HG03095 (cell line): ENCODE data around the gene LENG9.

Experiments used
- ATAC-seq: cut with Tn5 transposase; IDR thresholded peaks from one replicate; pipeline ENCODE4 v1.9.1; 2021; ENCODE audit warnings: moderate library complexity; ENCODE audit not compliant: unreplicated experiment

LENG9 gene

GRCh38 chr19:54444737-54445136 is 18.8 kb downstream of the LENG9 start:
- no peak for ATAC-seq

DNA sequence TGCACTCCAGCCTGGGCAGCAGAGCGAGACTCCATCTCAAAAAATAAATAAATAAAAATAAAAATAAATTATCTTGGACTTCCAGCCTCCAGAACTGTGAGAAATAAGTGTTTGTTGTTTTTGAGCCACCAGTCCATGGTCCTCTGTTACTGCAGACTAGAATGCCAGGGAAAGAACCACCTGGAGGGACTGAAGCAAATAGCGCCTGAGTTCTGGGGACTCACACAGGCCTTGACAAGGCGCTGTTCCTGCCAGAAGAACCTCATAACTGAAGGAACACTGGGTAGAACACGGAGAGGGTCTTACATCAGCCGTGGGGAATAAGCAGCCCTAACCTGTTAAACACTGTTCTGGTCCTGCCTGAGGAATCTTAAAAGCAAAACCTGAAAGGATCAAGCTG is 22.9 kb downstream of the LENG9 start:
- no peak for ATAC-seq

GRCh38 chr19:54439174-54439851 is 24.3 kb downstream of the LENG9 start:
- no peak for ATAC-seq

DNA sequence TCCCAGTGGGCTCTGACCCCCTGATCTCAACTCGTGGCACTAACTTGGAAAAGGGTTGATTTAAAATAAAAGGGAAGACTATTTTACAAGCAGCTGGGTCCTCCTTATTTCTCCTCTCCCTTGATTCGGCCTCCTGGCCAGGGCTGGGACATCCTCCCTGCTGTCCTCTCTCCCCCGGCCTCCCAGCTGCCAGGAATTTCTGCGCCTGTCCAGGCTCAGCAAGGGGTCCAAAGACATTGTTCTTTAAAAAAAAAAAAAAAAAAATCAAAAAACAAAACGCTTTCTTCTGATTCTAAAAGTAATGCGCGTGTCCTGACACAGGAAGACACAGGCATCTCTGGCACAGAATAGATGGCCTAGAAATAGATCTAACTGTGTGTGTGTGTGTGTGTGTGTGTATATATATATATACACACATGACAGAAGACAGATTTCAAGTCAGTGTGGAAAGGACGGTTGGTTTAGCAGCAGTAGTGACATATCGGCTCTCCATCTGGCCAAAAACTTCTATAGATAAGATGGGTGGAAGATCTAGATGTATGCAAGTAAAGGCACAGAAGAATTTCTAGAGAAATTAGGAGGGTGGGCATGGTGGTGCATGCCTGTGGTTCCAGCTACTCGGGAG is 26.8 kb downstream of the LENG9 start:
- no peak for ATAC-seq

GRCh38 chr19:54436031-54436523 is 27.5 kb downstream of the LENG9 start:
- ATAC-seq: no peak

- ATAC-seq: no peak
These were observed 28.0 kb downstream of the LENG9 start for GRCh38 chr19:54435551-54436016.

- no peak for ATAC-seq
These were observed 28.7 kb downstream of the LENG9 start for GRCh38 chr19:54434873-54435214.

DNA sequence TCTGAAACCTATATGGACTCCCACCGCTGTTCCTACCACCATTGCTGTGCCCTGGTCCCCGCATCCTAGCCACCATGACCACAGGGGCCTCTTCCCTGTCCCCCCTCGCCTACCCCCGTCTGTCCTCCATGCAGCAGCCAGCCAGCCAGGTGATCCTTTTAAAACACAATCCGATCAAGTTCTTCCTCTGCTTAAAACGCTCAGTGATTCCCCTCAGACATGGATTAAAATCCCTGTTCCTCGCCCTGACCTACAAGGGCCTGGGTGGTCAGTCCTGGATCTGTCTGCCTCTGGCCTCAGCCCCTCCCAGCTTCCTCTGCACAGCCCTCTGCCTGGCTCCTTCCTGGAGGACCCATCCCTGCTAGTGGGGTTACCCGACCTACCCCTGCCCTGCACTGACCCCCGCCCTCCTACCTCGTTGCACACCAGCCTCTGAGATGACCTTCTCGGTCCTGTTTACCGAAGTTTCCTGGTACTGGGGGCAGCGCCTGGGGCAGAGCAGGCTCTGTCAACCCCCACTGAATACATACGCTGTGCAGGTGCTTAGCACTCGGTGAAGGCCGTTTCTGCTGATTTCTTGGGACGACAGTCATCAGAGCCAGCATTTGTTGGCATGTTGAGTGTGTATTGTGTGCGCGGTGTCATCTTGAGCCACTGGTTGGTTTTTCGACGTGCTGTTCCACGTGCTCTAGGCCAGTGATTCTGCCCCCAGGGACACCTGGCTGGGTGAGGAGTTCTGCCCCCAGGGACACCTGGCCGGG is 29.3 kb downstream of the LENG9 start:
- no peak for ATAC-seq

GRCh38 chr19:54433697-54434096 is 29.9 kb downstream of the LENG9 start:
- ATAC-seq: no peak

- no peak for ATAC-seq
These were observed 31.3 kb downstream of the LENG9 start for GRCh38 chr19:54432144-54432738.

DNA sequence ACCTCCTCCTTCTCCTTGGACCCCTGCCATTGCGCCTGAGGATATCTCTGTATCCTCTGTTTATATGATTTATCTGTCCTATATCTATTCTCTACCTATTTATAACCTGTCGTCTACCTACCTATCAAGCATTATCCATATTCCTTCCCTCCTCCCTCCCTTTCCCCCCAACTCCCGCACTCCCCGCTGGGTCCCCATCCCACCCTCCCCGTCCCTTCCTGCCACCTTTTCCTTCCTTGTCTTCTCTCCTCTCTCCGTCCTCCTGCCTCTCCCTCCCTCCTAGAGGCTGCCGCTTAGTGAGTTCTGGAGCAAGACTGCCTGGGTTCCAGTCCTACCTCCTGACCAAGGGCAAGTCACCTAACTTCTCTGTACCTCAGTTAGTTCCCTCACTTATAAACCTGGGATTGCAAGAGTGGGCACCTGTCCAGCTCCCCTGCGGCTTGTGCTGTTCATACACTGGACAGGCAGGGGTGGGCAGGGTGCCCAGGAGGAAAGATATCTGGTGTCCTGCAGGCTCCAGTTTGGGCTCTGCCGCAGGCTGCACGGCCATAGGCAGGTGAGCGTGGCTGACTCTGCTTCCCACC is 32.2 kb downstream of the LENG9 start:
- ATAC-seq: no peak

- ATAC-seq: no peak
These were observed 33.0 kb downstream of the LENG9 start for GRCh38 chr19:54430306-54431254.

DNA sequence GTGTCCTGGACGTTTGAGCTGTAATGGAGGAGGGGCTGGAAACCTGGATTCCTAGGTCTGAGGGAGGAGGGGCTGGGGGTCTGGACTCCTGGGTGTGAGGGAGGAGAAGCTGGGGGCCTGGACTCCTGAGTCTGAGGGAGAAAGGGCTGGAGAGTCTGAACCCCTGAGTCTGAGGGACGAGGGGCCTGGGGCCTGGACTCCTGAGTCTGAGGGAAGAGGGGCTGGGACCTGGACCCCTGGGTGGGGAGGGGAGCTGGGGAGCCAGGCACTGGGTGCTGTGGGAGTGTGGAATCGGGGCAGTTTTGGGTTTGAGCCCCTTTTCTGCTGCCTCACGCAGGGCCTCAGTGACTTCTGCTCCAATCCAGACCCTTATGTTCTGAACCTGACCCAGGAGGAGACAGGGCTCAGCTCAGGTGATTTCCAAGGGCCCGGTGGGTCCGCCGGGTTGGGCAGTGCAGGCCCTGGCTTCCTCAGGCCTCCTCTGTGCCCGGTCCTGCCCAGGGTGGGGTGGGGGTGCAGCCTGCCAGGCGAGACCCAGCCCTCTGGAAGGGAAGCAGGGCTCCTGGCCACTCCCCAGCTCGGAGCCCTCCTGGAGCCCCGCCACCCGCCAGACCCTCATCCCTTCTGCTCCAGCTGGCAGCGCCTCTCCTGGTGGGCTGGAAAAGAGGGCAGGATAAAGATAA is 33.9 kb downstream of the LENG9 start:
- ATAC-seq: no peak

DNA sequence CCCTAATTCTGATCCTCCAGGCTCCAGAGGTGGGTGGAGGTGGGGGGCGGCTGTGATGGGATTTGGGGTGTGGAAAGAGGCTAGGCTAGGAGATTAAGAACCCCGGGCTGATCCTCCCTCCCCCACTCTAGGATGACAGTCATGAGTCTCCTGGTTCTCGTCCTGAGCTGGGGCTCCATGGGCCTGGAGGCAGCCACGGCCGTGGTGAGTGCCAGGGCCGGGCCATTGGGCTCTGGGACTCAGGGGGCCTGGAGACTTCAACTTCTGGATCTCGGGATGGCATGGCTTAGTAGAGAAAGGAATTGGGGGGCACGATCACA is 34.4 kb downstream of the LENG9 start:
- ATAC-seq: no peak

DNA sequence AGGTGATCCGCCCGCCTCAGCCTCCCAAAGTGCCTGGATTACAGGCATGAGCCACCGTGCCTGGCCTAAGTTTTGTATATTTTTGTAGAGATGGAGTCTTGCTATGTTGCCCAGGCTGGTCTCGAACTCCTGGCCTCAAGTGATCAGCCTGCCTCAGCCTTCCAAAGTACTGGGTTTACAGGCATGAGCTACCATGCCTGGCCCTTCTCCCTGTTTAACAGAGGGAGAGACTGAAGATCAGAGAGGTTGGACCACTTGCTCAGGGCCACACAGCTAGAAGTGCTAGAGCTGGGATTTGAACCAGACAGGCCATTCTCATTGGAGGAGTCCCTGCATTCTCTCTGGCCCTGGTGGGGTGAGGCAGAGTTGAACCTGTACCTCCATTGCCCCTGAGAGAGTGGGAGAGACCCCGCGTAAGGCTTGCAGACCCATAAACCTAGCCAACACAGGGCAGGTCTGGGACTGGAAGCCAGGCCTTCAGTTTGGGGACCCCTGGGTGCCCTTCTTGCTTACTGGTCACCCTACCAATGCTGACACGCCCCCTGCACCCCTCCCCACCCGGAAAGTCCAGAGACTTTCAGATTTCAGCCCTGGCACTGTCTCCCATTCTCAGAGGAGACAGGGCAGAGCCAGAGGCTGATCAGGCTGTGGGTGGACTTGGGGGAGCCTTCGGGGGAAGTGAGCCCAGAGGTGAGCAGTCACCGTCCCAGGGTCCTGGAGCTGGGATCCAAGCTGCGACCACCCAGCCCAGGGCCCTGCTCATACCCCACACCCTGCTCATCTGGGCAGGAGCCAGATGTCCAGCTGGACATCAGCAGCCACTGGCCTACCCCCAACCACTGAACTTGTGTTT is 35.0 kb downstream of the LENG9 start:
- no peak for ATAC-seq

- no peak for ATAC-seq
These were observed 36.0 kb downstream of the LENG9 start for GRCh38 chr19:54427586-54427985.

GRCh38 chr19:54426291-54426931 is 37.2 kb downstream of the LENG9 start:
- no peak for ATAC-seq

DNA sequence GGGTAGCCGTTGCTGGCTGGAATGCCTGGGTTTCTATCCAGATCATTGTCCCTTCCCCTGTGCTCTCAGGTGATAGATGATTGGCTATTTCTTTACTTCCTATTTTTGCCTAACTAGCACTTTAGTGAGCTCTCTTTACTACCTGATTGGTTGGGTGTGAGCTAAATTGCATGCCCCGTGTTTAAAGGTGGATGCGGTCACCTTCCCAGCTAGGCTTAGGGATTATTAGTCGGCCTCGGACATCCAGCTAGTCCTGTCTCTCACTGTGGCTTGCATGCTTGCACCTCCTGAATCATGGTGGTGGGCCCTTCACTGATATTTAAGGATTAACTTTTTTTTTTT is 38.2 kb downstream of the LENG9 start:
- ATAC-seq: no peak
